HCT116 (cell line): Measurements from ENCODE around the gene CTNNA1.

ENCODE experiments used
- CEBPB ChIP-seq: IDR thresholded peaks from 2 replicates; pipeline ENCODE4 v1.6.1; 2012; ENCODE audit warnings: low read depth
- ELF1 ChIP-seq: IDR thresholded peaks from 2 replicates; pipeline ENCODE4 v1.6.1; 2012; ENCODE audit warnings: low read depth, borderline replicate concordance
- EZH2 ChIP-seq: fragments of 200-600 bp; sonication (generic); IDR thresholded peaks from 2 replicates; pipeline ENCODE4 v1.6.1; 2017; ENCODE audit warnings: antibody characterized with exemption, mixed run types
- MAX ChIP-seq: IDR thresholded peaks from 2 replicates; pipeline ENCODE4 v1.6.1; 2012
- POLR2A ChIP-seq: IDR thresholded peaks from 2 replicates; pipeline ENCODE4 v1.7.0; 2011; ENCODE audit warnings: borderline replicate concordance; ENCODE audit not compliant: insufficient read depth, insufficient read length; ENCODE audit errors: extremely low read depth
- POLR2AphosphoS5 ChIP-seq: IDR thresholded peaks from 2 replicates; pipeline ENCODE4 v1.6.1; 2011; ENCODE audit warnings: mild to moderate bottlenecking, low read depth, low read length, moderate library complexity
- SIN3A ChIP-seq: IDR thresholded peaks from 2 replicates; pipeline ENCODE4 v1.6.1; 2012; ENCODE audit warnings: low read depth
- SP1 ChIP-seq: IDR thresholded peaks from 2 replicates; pipeline ENCODE4 v1.6.1; 2012; ENCODE audit warnings: low read depth
- TCF7L2 ChIP-seq: IDR thresholded peaks from 2 replicates; pipeline ENCODE4 v1.7.0; 2011; ENCODE audit warnings: borderline replicate concordance, inconsistent platforms; ENCODE audit not compliant: insufficient read depth, insufficient read length; ENCODE audit errors: extremely low read depth
- YY1 ChIP-seq: IDR thresholded peaks from 2 replicates; pipeline ENCODE4 v1.6.1; 2011; ENCODE audit warnings: low read length, low read depth, moderate library complexity, mild to moderate bottlenecking; ENCODE audit not compliant: insufficient replicate concordance; ENCODE audit errors: extremely low read depth
- ZBTB33 ChIP-seq: IDR thresholded peaks from 2 replicates; pipeline ENCODE4 v1.6.1; 2011; ENCODE audit warnings: mild to moderate bottlenecking, low read length, moderate library complexity; ENCODE audit not compliant: insufficient replicate concordance; ENCODE audit errors: extremely low read depth
- TF ChIP-seq, protein P1 (sequence below), 3 experiments: fragments of 200-600 bp in 1 of 3; sonication (generic) in 1 of 3; IDR thresholded peaks in 2 of 3; conservative IDR thresholded peaks in 1 of 3; 2 replicates each; pipeline ENCODE4 v1.5.1; 2012 to 2017; ENCODE audit warnings: low read depth in 2 of 3, low read length in 2 of 3, antibody characterized with exemption in 1 of 3, borderline replicate concordance in 1 of 3, control low read depth in 1 of 3, mild to moderate bottlenecking in 1 of 3, mixed read lengths in 1 of 3, mixed run types in 1 of 3, moderate library complexity in 1 of 3; ENCODE audit not compliant: insufficient read depth in 1 of 3
- TF ChIP-seq, protein P2 (sequence below): IDR thresholded peaks from 2 replicates; pipeline ENCODE4 v1.6.1; 2012; ENCODE audit warnings: low read depth

DNA sequence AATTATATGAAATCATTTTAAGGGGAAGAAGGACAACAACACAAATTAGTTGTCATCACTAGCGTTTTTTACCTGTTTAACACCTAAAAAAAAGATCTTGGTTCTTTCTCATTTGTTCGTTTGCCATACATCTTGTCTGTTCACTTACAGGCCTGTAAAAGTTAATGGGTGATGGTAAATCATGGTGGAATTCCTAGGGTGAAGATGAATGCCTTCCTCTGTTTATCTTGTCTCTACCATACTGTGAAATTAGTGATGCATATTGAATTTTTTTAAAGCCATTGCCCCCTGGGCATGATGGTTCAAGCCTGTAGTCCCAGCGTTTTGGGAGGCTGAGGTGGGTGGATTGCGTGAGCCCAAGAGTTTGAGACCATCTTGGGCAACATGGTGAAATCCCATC, 75.3 kb downstream of the CTNNA1 start:
- TF ChIP-seq, protein P1, sequence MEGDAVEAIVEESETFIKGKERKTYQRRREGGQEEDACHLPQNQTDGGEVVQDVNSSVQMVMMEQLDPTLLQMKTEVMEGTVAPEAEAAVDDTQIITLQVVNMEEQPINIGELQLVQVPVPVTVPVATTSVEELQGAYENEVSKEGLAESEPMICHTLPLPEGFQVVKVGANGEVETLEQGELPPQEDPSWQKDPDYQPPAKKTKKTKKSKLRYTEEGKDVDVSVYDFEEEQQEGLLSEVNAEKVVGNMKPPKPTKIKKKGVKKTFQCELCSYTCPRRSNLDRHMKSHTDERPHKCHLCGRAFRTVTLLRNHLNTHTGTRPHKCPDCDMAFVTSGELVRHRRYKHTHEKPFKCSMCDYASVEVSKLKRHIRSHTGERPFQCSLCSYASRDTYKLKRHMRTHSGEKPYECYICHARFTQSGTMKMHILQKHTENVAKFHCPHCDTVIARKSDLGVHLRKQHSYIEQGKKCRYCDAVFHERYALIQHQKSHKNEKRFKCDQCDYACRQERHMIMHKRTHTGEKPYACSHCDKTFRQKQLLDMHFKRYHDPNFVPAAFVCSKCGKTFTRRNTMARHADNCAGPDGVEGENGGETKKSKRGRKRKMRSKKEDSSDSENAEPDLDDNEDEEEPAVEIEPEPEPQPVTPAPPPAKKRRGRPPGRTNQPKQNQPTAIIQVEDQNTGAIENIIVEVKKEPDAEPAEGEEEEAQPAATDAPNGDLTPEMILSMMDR (IDR thresholded peaks at IDR 0.05 in 2 of 3, conservative IDR thresholded peaks at IDR 0.05 in 1 of 3; ENCODE audit: borderline replicate concordance in 1 of 3, insufficient read depth in 1 of 3, low read depth in 2 of 3, low read length in 2 of 3) = no peak
- no peak for TF ChIP-seq EZH2
- TF ChIP-seq MAX = no peak
- TF ChIP-seq POLR2A = no peak
- TF ChIP-seq SP1 = no peak
- TF ChIP-seq, protein P2, sequence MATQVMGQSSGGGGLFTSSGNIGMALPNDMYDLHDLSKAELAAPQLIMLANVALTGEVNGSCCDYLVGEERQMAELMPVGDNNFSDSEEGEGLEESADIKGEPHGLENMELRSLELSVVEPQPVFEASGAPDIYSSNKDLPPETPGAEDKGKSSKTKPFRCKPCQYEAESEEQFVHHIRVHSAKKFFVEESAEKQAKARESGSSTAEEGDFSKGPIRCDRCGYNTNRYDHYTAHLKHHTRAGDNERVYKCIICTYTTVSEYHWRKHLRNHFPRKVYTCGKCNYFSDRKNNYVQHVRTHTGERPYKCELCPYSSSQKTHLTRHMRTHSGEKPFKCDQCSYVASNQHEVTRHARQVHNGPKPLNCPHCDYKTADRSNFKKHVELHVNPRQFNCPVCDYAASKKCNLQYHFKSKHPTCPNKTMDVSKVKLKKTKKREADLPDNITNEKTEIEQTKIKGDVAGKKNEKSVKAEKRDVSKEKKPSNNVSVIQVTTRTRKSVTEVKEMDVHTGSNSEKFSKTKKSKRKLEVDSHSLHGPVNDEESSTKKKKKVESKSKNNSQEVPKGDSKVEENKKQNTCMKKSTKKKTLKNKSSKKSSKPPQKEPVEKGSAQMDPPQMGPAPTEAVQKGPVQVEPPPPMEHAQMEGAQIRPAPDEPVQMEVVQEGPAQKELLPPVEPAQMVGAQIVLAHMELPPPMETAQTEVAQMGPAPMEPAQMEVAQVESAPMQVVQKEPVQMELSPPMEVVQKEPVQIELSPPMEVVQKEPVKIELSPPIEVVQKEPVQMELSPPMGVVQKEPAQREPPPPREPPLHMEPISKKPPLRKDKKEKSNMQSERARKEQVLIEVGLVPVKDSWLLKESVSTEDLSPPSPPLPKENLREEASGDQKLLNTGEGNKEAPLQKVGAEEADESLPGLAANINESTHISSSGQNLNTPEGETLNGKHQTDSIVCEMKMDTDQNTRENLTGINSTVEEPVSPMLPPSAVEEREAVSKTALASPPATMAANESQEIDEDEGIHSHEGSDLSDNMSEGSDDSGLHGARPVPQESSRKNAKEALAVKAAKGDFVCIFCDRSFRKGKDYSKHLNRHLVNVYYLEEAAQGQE = no peak
- no peak for TF ChIP-seq POLR2AphosphoS5
- no peak for TF ChIP-seq CEBPB
- TF ChIP-seq SIN3A = no peak
- TF ChIP-seq TCF7L2 = no peak
- TF ChIP-seq ELF1 = no peak
- no peak for TF ChIP-seq ZBTB33
- no peak for TF ChIP-seq YY1
